NT2/D1 (cell line): Measurements from ENCODE around the gene GUCY1A2.

Source experiments
- SUZ12 ChIP-seq: IDR thresholded peaks from 2 replicates; pipeline ENCODE4 v1.6.1; 2011; ENCODE audit not compliant: insufficient read length, insufficient read depth; ENCODE audit errors: extremely low read depth
- YY1 ChIP-seq: IDR thresholded peaks from 2 replicates; pipeline ENCODE4 v1.6.1; 2011; ENCODE audit not compliant: insufficient read length, insufficient read depth

DNA sequence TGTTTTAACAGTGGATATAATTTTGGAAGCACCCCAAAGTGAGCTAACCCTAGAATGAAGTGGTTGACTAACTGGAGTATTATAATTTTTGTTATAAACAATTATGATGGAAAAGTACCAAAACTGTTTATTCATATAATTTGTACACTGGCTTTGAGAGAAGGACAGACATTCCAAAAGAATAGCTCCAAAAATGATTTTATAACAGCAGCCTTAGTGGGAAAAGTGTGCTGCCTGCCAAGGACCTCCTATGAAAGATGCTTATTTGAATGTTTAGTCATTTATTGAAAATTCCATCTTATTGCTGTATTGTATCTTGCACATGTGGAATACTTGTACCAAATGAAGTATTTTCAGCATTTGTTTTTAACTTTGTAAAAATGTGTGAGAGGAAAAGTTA lies 169.8 kb downstream of the GUCY1A2 start:
- TF ChIP-seq SUZ12, result no peak
- TF ChIP-seq YY1, result no peak
